HG03095 (cell line): Measurements from ENCODE around the gene ZMYM2.

ENCODE experiments used
- ATAC-seq: cut with Tn5 transposase; IDR thresholded peaks from one replicate; pipeline ENCODE4 v1.9.1; 2021; ENCODE audit warnings: moderate library complexity; ENCODE audit not compliant: unreplicated experiment

The ZMYM2 gene

GRCh38 chr13:20101467-20102316, 143.2 kb downstream of the ZMYM2 start:
- ATAC-seq = no peak

GRCh38 chr13:20102525-20103180, 144.1 kb downstream of the ZMYM2 start:
- ATAC-seq = no peak

GRCh38 chr13:20105161-20105689, 146.7 kb downstream of the ZMYM2 start:
- no peak for ATAC-seq

GRCh38 chr13:20106742-20107141, 148.2 kb downstream of the ZMYM2 start:
- ATAC-seq = no peak

GRCh38 chr13:20109037-20109436, 150.5 kb downstream of the ZMYM2 start:
- ATAC-seq = no peak

- no peak for ATAC-seq
These were observed 155.6 kb downstream of the ZMYM2 start for GRCh38 chr13:20114066-20114610.

GRCh38 chr13:20116213-20116612, 157.7 kb downstream of the ZMYM2 start:
- no peak for ATAC-seq

GRCh38 chr13:20118268-20119140, 160.0 kb downstream of the ZMYM2 start:
- peak; percentile 17 for ATAC-seq

GRCh38 chr13:20119960-20120359, 161.4 kb downstream of the ZMYM2 start:
- ATAC-seq = no peak

GRCh38 chr13:20121159-20121525, 162.6 kb downstream of the ZMYM2 start:
- no peak for ATAC-seq

GRCh38 chr13:20124303-20124702, 165.8 kb downstream of the ZMYM2 start:
- no peak for ATAC-seq

- ATAC-seq = no peak
These were observed 166.7 kb downstream of the ZMYM2 start for GRCh38 chr13:20125129-20125782.

- ATAC-seq = no peak
These were observed 167.2 kb downstream of the ZMYM2 start for GRCh38 chr13:20125783-20126165.

- no peak for ATAC-seq
These were observed 168.2 kb downstream of the ZMYM2 start for GRCh38 chr13:20126541-20127261.

GRCh38 chr13:20127262-20127561, 168.7 kb downstream of the ZMYM2 start:
- no peak for ATAC-seq

- ATAC-seq = peak; percentile 74
These were observed 169.3 kb downstream of the ZMYM2 start for GRCh38 chr13:20127562-20128458.

- ATAC-seq = no peak
These were observed 170.0 kb downstream of the ZMYM2 start for GRCh38 chr13:20128459-20128931.

GRCh38 chr13:20129076-20129475, 170.5 kb downstream of the ZMYM2 start:
- ATAC-seq = no peak

- no peak for ATAC-seq
These were observed 171.5 kb downstream of the ZMYM2 start for GRCh38 chr13:20130012-20130411.
